HG03103 (cell line): ENCODE measurements around the gene L3HYPDH.

Experiments
- ATAC-seq: cut with Tn5 transposase; IDR thresholded peaks from one replicate; pipeline ENCODE4 v1.9.1; 2021; ENCODE audit warnings: low read depth; ENCODE audit not compliant: unreplicated experiment

The L3HYPDH gene

DNA sequence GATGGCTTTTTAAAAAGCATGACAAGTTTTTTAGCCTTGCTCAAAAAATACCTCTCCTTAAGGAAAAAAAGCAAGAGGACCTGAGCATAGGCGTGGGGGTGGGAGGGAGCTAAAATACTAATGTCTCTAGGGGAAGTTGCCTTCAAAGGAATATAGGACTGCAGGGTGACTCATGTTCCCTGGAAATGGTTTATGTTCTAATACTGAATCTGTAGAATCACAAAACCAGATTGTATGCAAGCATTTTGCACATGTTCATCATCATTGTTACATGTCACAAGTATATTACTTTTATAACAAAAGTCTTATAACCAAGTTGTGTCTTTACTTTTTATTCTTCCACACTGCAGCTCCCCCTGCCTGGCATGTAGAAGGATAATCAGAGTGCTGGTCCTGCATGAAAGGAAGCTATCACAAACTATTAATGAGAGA, 55.6 kb downstream of the L3HYPDH start:
- no peak for ATAC-seq

- no peak for ATAC-seq
Observed at GRCh38 chr14:59427653-59428580, 56.3 kb downstream of the L3HYPDH start.

DNA sequence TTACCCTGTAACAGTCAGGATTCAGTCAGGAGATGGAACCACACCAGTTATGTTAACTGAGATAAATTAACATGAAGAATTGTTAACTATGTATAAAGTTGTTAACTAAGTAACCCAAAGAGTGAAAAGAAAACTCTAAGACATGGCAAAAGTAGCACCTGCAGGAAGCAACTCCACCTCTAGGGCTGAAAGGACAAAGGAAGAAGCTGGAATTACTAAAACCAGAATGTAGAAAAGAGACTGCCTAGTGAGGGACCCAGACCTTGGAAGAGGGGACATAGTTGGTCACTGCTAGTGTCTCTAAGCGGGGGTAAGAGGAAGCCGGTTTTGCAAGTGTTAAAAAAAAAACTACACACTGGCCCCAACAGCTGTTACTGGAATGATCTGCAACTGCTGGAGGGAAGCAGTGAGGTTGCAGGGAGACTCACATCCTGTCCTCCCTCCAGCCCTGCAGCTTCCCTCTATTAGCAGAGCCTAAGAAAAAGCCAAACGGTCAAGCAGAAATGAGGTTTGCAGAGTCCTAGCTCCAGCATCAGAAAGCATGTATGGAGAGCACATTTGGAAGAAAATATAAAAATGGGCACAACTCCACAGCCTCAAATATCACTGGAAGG, 58.8 kb downstream of the L3HYPDH start:
- ATAC-seq = no peak

GRCh38 chr14:59424341-59425071, 59.7 kb downstream of the L3HYPDH start:
- no peak for ATAC-seq
